22Rv1 (cell line): ENCODE results near the gene DAGLB.

Experiments
- H3K27ac ChIP-seq: fragments of 450-650 bp; 2 replicates; pipeline ENCODE4 v1.5.1; 2017
- ZFX ChIP-seq: fragments of 450-650 bp; IDR thresholded peaks from 2 replicates; pipeline ENCODE4 v1.6.1; 2017; ENCODE audit warnings: antibody characterized with exemption, borderline replicate concordance
- TF ChIP-seq, protein P1 (sequence below): fragments of 450-650 bp; IDR thresholded peaks from 2 replicates; pipeline ENCODE4 v1.5.1; 2017; ENCODE audit warnings: mild to moderate bottlenecking

The DAGLB gene

DNA sequence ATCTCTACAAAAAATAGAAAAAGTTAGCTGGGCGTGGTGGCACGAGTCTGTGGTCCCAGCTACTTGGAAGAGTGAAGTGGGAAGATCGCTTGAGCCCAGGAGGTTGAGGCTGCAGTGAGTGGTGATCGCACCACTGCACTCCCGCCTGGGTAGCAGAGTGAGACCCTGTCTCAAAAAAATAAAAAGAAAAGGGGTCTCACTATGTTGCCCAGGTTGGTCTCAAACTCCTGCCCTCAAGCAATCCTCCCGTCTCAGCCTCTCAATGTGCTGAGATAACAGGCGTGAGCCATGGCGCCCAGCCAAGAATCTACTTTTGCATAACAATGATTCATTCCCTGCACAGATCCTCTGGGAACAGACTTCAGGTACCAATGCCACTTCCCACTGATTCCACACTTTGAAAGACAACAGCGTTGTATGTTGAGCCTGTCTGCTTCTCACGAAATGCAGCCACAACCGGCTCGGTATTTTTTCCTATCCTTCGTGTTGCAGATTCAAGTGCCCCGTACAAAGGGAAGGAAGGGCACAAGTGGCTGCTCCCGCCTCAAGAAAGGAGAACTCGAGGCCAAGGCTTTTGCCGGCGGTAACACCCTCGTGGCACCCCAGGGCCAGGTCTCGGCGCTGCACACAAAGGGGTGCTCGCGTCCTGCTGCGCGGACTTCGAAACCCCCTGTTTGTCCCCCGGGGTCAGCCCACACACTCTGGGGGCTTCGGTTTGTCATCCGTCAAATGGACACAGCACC lies 745 bp downstream of the DAGLB start:
- peak overlapping the region; percentile 94 for H3K27ac ChIP-seq
- TF ChIP-seq, protein P1, sequence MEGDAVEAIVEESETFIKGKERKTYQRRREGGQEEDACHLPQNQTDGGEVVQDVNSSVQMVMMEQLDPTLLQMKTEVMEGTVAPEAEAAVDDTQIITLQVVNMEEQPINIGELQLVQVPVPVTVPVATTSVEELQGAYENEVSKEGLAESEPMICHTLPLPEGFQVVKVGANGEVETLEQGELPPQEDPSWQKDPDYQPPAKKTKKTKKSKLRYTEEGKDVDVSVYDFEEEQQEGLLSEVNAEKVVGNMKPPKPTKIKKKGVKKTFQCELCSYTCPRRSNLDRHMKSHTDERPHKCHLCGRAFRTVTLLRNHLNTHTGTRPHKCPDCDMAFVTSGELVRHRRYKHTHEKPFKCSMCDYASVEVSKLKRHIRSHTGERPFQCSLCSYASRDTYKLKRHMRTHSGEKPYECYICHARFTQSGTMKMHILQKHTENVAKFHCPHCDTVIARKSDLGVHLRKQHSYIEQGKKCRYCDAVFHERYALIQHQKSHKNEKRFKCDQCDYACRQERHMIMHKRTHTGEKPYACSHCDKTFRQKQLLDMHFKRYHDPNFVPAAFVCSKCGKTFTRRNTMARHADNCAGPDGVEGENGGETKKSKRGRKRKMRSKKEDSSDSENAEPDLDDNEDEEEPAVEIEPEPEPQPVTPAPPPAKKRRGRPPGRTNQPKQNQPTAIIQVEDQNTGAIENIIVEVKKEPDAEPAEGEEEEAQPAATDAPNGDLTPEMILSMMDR, result no peak
- TF ChIP-seq ZFX, result no peak

DNA sequence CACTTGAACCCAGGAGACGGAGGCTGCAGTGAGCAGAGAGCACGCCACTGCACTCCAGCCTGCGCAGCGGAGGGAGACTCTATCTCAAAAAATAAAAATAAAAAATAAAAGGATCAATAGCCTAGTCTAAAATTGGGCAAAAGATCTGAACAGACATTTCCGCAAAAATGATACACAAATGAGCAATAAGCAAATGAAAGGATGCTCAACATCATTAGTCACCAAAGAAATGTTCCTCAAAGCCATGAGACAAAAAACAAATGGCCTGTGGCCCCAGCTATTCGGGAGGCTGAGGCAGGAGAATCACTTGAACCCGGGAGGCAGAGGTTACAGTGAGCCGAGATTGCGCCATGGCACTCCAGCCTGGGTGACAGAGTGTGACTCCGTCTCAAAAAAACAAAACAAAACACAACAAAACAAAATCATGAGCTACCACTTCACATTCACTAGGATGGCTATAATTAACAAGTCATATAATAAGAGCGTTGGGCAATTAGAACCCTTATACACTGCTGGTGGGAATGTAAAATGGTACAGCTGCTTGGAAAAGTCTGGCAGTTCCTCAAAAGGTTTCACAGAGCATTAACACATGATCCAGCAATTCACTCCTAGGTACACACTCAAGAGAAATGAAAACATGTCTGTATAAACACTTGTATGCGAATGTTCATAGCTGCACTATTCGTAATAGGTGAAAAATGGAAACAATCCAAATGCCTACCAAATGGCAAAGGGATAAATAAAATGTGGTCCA lies 3.1 kb downstream of the DAGLB start:
- TF ChIP-seq ZFX, result no peak
- TF ChIP-seq, protein P1, result no peak
- H3K27ac ChIP-seq, result no peak overlapping the region

DNA sequence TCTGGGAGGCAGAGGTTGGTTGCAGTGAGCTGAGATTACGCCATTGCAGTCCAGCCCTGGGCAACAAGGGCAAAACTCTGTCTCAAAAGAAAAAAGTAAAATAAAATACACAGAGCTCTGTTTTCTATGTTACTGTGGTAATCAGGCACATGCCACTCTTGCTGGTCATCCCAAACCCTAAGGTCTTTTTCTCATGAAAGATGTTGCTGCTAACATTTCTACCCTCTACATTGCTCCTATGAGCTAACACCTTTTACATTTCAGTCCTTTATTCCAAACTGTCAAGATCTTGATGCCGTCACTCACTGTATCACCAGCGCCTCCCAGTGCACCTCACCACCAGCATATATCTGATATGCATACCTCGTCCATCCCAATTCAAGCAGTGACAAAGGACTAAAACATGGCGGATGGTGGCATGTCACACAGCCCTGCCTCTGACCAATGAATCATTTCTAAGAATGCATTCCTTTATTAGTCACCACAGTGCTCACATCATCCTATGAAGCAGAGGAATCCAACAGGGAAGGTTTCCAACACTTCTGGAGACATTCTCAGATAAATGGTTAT lies 4.3 kb downstream of the DAGLB start:
- no peak overlapping the region for H3K27ac ChIP-seq
- TF ChIP-seq, protein P1, result no peak
- no peak for TF ChIP-seq ZFX

DNA sequence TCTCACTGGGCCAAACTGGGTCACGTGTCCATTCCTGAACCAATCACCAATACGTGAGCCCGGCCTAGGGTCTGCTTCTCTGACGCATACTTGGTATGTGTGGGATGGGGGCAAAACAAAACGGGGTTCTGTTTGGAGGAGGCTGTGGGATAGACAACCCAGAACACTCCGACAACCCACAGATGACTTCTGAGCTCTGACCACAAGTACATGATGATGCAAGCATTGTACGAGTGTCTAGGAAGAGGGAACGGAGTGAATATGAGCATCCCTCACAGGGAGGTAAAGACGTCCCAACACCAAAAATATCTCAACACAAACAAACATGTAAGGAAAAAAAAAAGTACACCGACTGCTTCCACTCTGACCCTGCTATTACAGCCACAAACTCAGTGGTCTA lies 5.6 kb downstream of the DAGLB start:
- no peak overlapping the region for H3K27ac ChIP-seq
- TF ChIP-seq ZFX, result no peak
- TF ChIP-seq, protein P1, result no peak

DNA sequence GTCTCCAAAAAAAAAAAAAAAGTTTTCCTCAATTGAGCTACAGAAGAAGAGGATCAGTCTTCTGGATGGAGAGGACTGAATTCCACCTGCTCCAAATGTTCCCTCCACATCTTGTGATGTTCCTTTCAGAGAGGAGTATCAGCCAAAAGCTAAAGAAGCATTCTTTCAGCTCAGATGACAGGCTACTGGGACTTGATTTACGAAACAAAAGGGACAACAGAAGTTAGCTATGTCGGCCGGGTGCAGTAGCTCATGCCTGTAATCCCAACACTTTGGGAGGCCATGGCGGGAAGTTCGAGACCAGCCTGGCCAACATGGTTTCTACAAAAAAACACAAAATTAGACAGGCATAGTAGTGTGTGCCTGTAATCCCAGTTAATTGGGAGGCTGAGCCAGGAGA lies 7.4 kb downstream of the DAGLB start:
- TF ChIP-seq ZFX, result no peak
- TF ChIP-seq, protein P1, result no peak

DNA sequence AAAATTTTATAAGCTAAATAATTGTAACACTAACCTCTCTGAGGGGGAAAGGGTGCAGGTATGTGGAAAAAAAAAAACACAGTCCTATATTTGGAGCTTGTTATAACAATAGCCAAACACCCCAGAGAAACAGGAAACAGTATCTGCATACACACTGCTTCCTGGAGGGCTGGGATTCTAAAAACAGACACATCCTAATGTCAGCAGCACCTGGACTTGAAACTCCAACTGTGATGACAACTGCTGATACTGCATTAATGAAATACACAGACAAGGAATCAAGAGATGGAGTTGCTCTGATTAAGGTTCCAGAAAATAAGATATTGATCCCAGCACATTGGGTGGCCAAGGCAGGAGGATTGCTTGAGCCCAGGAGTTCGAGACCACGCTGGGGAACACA lies 9.3 kb downstream of the DAGLB start:
- TF ChIP-seq ZFX, result no peak
- TF ChIP-seq, protein P1, result no peak
- H3K27ac ChIP-seq, result no peak overlapping the region

More for the DNA sequence above, 7.4 kb downstream of the DAGLB start:
- no peak overlapping the region for H3K27ac ChIP-seq

DNA sequence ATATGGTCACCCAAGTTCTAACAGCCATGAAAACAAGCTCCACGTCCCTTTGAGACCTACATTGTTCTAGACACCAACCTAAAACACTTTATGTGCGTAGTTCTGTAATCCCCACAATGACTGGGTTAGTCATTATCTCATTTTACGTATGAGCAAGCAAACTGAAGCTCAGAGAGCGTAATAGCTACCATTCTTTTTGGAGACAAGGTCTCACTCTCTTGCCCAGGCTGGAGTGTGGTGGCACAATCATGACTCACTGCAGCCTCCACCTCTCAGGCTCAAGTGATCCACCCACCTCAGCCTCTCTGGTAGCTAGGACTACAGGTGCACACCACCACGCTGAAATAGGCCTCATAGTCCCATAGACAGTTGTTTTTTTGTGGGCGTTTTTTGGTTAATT lies 10.5 kb downstream of the DAGLB start:
- TF ChIP-seq ZFX, result no peak
- TF ChIP-seq, protein P1, result no peak

More for the DNA sequence above, 10.5 kb downstream of the DAGLB start:
- no peak overlapping the region for H3K27ac ChIP-seq
